ENCODE measurements around the gene NLRP12.

DNA sequence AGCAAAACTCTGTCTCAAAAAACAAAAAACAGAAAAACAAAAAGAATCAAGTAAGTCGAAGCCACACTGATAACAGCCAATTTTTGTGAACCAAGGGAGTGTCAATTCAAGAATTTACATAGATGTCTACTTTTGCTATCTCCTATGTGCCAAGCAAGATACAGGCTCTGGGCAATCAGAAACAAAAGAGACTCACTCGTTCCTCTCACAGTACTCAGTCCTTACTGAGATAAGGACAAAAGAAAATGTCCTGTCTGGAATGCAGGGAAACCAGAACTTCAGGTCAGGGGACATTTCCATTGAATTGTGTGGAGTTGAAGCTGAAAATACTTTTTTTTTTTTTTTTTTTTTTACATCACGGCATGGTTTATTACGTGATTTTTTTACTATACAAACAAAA is 53.0 kb downstream of the NLRP12 start:
- TF ChIP-seq, protein P1, sequence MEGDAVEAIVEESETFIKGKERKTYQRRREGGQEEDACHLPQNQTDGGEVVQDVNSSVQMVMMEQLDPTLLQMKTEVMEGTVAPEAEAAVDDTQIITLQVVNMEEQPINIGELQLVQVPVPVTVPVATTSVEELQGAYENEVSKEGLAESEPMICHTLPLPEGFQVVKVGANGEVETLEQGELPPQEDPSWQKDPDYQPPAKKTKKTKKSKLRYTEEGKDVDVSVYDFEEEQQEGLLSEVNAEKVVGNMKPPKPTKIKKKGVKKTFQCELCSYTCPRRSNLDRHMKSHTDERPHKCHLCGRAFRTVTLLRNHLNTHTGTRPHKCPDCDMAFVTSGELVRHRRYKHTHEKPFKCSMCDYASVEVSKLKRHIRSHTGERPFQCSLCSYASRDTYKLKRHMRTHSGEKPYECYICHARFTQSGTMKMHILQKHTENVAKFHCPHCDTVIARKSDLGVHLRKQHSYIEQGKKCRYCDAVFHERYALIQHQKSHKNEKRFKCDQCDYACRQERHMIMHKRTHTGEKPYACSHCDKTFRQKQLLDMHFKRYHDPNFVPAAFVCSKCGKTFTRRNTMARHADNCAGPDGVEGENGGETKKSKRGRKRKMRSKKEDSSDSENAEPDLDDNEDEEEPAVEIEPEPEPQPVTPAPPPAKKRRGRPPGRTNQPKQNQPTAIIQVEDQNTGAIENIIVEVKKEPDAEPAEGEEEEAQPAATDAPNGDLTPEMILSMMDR (IDR thresholded peaks at IDR 0.05; ENCODE audit: insufficient read depth, low read length), result no peak
- no peak for TF ChIP-seq POLR2AphosphoS5 (IDR thresholded peaks at IDR 0.05; ENCODE audit: low read depth)
- no peak for TF ChIP-seq GABPA (IDR thresholded peaks at IDR 0.05; ENCODE audit: low read depth)

Measured in HL-60 (cell line).